Measurements from ENCODE around the gene TRABD. TPM values are rescaled to one million over a fixed set of nuclear protein-coding genes. Genes with fewer than 3 reads are reported as not detected.

TRABD gene
- total RNA-seq, 2 experiments from 2014 or later, result 110 to 114 TPM

- ChIA-PET POLR2A (interaction anchor here (0.6 to 1.3 kb wide), 2 partner anchors 16 to 59 kb away, joined by 3 read pairs; no protein-coding TSS in a partner anchor), CTCF (interaction anchor here (0.6 to 3.5 kb wide), 29 partner anchors 9 to 265 kb away, joined by 3 to 25 read pairs (median 3); no protein-coding TSS in a partner anchor)
- H3K36me3 Mint-ChIP-seq (ENCODE audit: low read depth), result no peaks in the 10 kb centered on the region
- intact Hi-C loops (cut with micrococcal nuclease), result loop anchor here (5.0 kb wide), 1 partner anchor 58 kb away; no protein-coding TSS in a partner anchor
- no peaks in the 10 kb centered on the region for H3K9me3 Mint-ChIP-seq
- peaks cover 2% of the 10 kb centered on the region for H3K4me1 Mint-ChIP-seq (ENCODE audit: low read depth)
- H3K27me3 Mint-ChIP-seq, result peaks cover 2% of the 10 kb centered on the region
- H3K27ac Mint-ChIP-seq, result no peak overlapping the region
- no peak overlapping the region for H3K4me3 Mint-ChIP-seq
- ATAC-seq (peak; percentile 99), DNase-seq (peak; percentile 84)
- TF ChIP-seq, protein P1, sequence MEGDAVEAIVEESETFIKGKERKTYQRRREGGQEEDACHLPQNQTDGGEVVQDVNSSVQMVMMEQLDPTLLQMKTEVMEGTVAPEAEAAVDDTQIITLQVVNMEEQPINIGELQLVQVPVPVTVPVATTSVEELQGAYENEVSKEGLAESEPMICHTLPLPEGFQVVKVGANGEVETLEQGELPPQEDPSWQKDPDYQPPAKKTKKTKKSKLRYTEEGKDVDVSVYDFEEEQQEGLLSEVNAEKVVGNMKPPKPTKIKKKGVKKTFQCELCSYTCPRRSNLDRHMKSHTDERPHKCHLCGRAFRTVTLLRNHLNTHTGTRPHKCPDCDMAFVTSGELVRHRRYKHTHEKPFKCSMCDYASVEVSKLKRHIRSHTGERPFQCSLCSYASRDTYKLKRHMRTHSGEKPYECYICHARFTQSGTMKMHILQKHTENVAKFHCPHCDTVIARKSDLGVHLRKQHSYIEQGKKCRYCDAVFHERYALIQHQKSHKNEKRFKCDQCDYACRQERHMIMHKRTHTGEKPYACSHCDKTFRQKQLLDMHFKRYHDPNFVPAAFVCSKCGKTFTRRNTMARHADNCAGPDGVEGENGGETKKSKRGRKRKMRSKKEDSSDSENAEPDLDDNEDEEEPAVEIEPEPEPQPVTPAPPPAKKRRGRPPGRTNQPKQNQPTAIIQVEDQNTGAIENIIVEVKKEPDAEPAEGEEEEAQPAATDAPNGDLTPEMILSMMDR (IDR thresholded peaks at IDR 0.05), result peak; percentile 94
These were observed 36.6 kb upstream of the TRABD start for GRCh38 chr22:50148991-50149721.

DNA sequence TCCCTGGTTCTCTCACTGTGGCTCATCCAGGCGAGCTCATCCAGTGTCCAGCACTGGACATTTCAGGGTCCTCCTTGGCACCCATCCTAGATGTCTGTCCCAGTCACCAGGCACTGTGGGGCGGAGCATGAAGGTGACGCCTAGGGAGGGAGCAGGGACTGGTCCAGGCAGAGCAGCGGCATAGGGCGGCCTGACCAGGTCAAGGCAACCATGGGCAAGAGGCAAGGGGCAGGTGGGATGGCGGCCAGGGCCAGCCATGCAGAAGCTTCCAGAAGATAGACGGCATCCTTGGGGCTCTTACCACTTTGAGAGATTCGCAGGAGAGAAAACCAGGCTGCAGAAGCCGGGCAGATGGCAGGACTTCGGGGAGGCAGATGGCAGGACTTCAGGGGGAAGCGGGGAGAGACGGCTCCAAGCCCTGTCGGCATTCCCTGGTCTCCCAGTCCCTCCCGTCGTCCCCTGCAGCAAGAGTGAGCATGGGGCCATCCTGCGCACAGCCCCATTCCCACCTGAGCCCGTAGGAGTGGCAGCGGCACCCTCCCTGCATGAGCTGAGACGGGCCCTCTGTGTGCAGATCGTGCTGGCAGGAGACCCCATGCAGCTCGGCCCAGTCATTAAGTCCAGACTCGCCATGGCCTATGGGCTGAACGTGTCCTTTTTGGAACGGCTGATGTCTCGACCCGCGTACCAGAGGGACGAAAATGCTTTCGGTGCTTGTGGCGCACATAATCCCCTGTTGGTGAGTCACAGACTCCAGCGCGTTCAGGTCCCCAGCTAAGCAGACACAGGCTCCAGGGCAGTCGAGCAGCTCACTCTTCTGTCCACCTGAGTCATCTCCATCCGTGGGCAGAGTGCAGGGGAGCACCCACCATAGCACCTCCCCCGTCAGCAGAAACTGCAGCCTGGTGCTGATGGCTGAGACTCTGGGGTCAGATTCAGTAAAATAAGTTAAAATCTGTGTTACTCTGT, 35.3 kb upstream of the TRABD start:
- no peak overlapping the region for H3K4me3 Mint-ChIP-seq
- DNase-seq (no peak), ATAC-seq (no peak)
- POLR2A ChIA-PET, result interaction anchor here (1.3 kb wide), 1 partner anchor 58 kb away, joined by 3 read pairs; no protein-coding TSS in a partner anchor
- H3K9me3 Mint-ChIP-seq, result no peaks in the 10 kb centered on the region
- intact Hi-C loops (cut with micrococcal nuclease), result no loop called here
- H3K36me3 Mint-ChIP-seq (ENCODE audit: low read depth), result no peaks in the 10 kb centered on the region
- H3K27ac Mint-ChIP-seq, result no peak overlapping the region
- TF ChIP-seq, protein P1 (IDR thresholded peaks at IDR 0.05), result no peak
- CTCF ChIA-PET, result interaction anchor here (1.0 to 3.5 kb wide), 4 partner anchors 14 to 120 kb away, joined by 3 to 25 read pairs (median 4); no protein-coding TSS in a partner anchor
- peaks cover 2% of the 10 kb centered on the region for H3K4me1 Mint-ChIP-seq (ENCODE audit: low read depth)
- H3K27me3 Mint-ChIP-seq, result peaks cover 2% of the 10 kb centered on the region

GRCh38 chr22:50151571-50152537, 33.9 kb upstream of the TRABD start:
- Mint-ChIP-seq H3K27ac (no peak overlapping the region), H3K9me3 (no peaks in the 10 kb centered on the region), H3K4me1 (ENCODE audit: low read depth) (peaks cover 2% of the 10 kb centered on the region), H3K27me3 (peaks cover 2% of the 10 kb centered on the region), H3K4me3 (no peak overlapping the region), H3K36me3 (ENCODE audit: low read depth) (no peaks in the 10 kb centered on the region)
- ATAC-seq, result no peak
- DNase-seq, result no peak
- intact Hi-C loops (cut with micrococcal nuclease), result no loop called here
- TF ChIP-seq, protein P1 (IDR thresholded peaks at IDR 0.05), result no peak
- CTCF ChIA-PET, result interaction anchor here (1.3 kb wide), 1 partner anchor 69 kb away, joined by 4 read pairs; no protein-coding TSS in a partner anchor
- POLR2A ChIA-PET, result interaction anchor here (0.6 kb wide), 1 partner anchor 10 kb away, joined by 3 read pairs; no protein-coding TSS in a partner anchor

DNA sequence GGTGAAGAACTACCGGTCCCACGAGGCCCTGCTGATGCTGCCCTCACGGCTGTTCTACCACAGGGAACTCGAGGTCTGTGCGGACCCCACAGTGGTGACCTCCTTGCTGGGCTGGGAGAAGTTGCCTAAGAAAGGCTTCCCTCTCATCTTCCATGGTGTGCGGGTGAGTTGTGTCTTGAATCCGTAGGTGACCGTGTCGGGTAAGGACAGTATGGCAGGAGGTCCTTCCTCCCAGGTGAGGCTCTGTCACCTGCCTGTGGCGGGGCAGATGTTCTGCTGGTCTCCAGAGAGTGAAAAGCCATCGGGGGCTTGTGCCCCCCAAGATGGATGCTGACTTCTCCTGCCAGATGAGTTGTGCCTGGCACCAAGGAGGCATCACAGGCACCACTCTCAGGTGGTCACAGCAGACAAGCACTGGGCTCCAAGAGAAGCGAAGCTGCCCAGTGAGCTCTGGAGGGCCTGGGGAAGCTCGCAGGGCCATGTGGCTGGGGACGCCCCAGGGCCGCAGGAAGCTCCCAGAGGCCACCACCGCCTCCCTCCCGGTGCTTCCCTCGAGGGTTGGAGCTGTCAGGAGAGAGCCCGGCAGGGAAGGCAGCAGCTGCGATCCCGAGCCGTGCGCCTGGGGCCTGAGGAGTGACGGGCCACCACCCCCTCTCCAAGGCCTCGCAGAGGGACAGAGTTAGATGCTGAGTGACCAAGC, 32.5 kb upstream of the TRABD start:
- DNase-seq (no peak), ATAC-seq (no peak)
- Mint-ChIP-seq H3K9me3 (no peaks in the 10 kb centered on the region), H3K4me1 (ENCODE audit: low read depth) (peaks cover 2% of the 10 kb centered on the region), H3K36me3 (ENCODE audit: low read depth) (no peaks in the 10 kb centered on the region), H3K4me3 (no peak overlapping the region), H3K27ac (no peak overlapping the region), H3K27me3 (peaks cover 2% of the 10 kb centered on the region)
- intact Hi-C loops (cut with micrococcal nuclease), result no loop called here
- ChIA-PET POLR2A (no interaction called here), CTCF (interaction anchor here (0.9 kb wide), 1 partner anchor 27 kb away, joined by 3 read pairs; no protein-coding TSS in a partner anchor)
- TF ChIP-seq, protein P1 (IDR thresholded peaks at IDR 0.05), result no peak

All from activated CD8-positive, alpha-beta T cell treated with anti-CD3 and anti-CD28 coated beads for 36 hours (primary cell).